HepG2 (cell line): ENCODE results near the gene ARG2. TPM values are rescaled to one million over a fixed set of nuclear protein-coding genes. Genes with fewer than 3 reads are reported as not detected.

Experiments used
- EZH2 ChIP-seq: conservative IDR thresholded peaks from 2 replicates; pipeline ENCODE4 v1.6.1; 2012; ENCODE audit warnings: mild to moderate bottlenecking, low read depth, low read length, moderate library complexity
- FLYWCH1 ChIP-seq: sonication (generic); formaldehyde crosslinking; IDR thresholded peaks from 2 replicates; pipeline ENCODE4 v1.8.1; 2023; ENCODE audit warnings: mild to moderate bottlenecking, missing genetic modification reagents
- HNF1A ChIP-seq, 2 experiments: sonication (generic) in 1 of 2; formaldehyde crosslinking in 1 of 2; IDR thresholded peaks; 2 replicates each; pipeline versions ENCODE4 v1.4.0 to v1.6.1; 2016 to 2020; ENCODE audit warnings: borderline replicate concordance in 1 of 2, low read depth in 1 of 2, mild to moderate bottlenecking in 1 of 2, missing genetic modification reagents in 1 of 2
- HNF4G ChIP-seq, 2 experiments: sonication (generic) in 1 of 2; formaldehyde crosslinking in 1 of 2; IDR thresholded peaks; 2 replicates each; pipeline versions ENCODE4 v1.4.0 to v1.6.1; 2011 to 2020; ENCODE audit warnings: borderline replicate concordance in 2 of 2, low read depth in 2 of 2, mild to moderate bottlenecking in 2 of 2, low read length in 1 of 2, missing genetic modification reagents in 1 of 2, moderate library complexity in 1 of 2
- MBNL3 ChIP-seq: fragments of 250-450 bp; sonication (Bioruptor Pico); conservative IDR thresholded peaks from 2 replicates; pipeline ENCODE4 v1.8.0; 2022; ENCODE audit warnings: mild to moderate bottlenecking, inconsistent platforms
- NCOA5 ChIP-seq: sonication (generic); formaldehyde crosslinking; IDR thresholded peaks from 2 replicates; pipeline ENCODE4 v1.4.0; 2020; ENCODE audit warnings: missing genetic modification reagents
- NFATC3 ChIP-seq: sonication (generic); formaldehyde crosslinking; IDR thresholded peaks from 2 replicates; pipeline ENCODE4 v1.5.1; 2020; ENCODE audit warnings: mild to moderate bottlenecking, missing genetic modification reagents
- NFRKB ChIP-seq: fragments of 450-650 bp; IDR thresholded peaks from 2 replicates; pipeline ENCODE4 v1.6.1; 2017
- PHF20 ChIP-seq: sonication (generic); formaldehyde crosslinking; IDR thresholded peaks from 2 replicates; pipeline ENCODE4 v1.5.0; 2020; ENCODE audit warnings: mild to moderate bottlenecking, missing genetic modification reagents
- RCOR2 ChIP-seq: IDR thresholded peaks from 2 replicates; pipeline ENCODE4 v1.6.1; 2016; ENCODE audit warnings: missing biosample characterization, missing genetic modification reagents
- RELA ChIP-seq: sonication (generic); formaldehyde crosslinking; IDR thresholded peaks from 2 replicates; pipeline ENCODE4 v1.4.0; 2020; ENCODE audit warnings: missing genetic modification reagents
- TMF1 ChIP-seq: sonication (generic); formaldehyde crosslinking; IDR thresholded peaks from 2 replicates; pipeline ENCODE4 v1.8.1; 2022; ENCODE audit warnings: low read depth, missing genetic modification reagents
- ZBTB7A ChIP-seq: sonication (generic); formaldehyde crosslinking; IDR thresholded peaks from 2 replicates; pipeline ENCODE4 v1.8.0; 2022; ENCODE audit warnings: mild to moderate bottlenecking, missing genetic modification reagents
- ZBTB7B ChIP-seq: sonication (generic); formaldehyde crosslinking; IDR thresholded peaks from 2 replicates; pipeline ENCODE4 v1.4.0; 2020; ENCODE audit warnings: missing genetic modification reagents
- ZNF20 ChIP-seq: sonication (generic); formaldehyde crosslinking; IDR thresholded peaks from 2 replicates; pipeline ENCODE4 v1.4.0; 2020; ENCODE audit warnings: mild to moderate bottlenecking, moderate library complexity, missing genetic modification reagents
- ZNF570 ChIP-seq: sonication (generic); formaldehyde crosslinking; IDR thresholded peaks from 2 replicates; pipeline ENCODE4 v1.4.0; 2020; ENCODE audit warnings: mild to moderate bottlenecking, missing genetic modification reagents, borderline replicate concordance
- ZNF766 ChIP-seq: sonication (generic); formaldehyde crosslinking; IDR thresholded peaks from 2 replicates; pipeline ENCODE4 v1.5.0; 2020; ENCODE audit warnings: missing genetic modification reagents, borderline replicate concordance
- ZNF772 ChIP-seq: sonication (generic); formaldehyde crosslinking; IDR thresholded peaks from 2 replicates; pipeline ENCODE4 v1.5.0; 2020; ENCODE audit warnings: mild to moderate bottlenecking, missing genetic modification reagents
- ZNF777 ChIP-seq: sonication (generic); formaldehyde crosslinking; IDR thresholded peaks from 2 replicates; pipeline ENCODE4 v1.4.0; 2020; ENCODE audit warnings: missing genetic modification reagents
- ZNF780A ChIP-seq: sonication (generic); formaldehyde crosslinking; IDR thresholded peaks from 2 replicates; pipeline ENCODE4 v1.8.0; 2022; ENCODE audit warnings: mild to moderate bottlenecking, missing genetic modification reagents, moderate library complexity
- polyA plus RNA-seq, 8 experiments: library from polyadenylated mRNA; depleted of rRNA in 3 of 8; stranded (reverse) in 7 of 8; unstranded in 1 of 8; fragments of >200 nt; fragmentation: Illumina TruSeq in 4 of 8; extraction: Trizol in 4 of 8; gene quantifications; 2 replicates each; pipeline versions ENCODE4 v1.2.1 to v1.2.3, GENCODE V29; 2011 to 2016; ENCODE audit warnings: low read depth in 4 of 8, missing spikeins in 1 of 8, mixed read lengths in 1 of 8; ENCODE audit not compliant: insufficient read depth in 1 of 8
- total RNA-seq, 5 experiments: library from RNA; depleted of rRNA; stranded (reverse); fragments of >200 nt; fragmentation: Illumina TruSeq; extraction: Trizol; gene quantifications; 2 replicates each; pipeline ENCODE4 v1.2.3, GENCODE V29; 2016; ENCODE audit warnings: low read depth in 1 of 5
- TF ChIP-seq, protein P1 (sequence below): sonication (generic); formaldehyde crosslinking; IDR thresholded peaks from 2 replicates; pipeline ENCODE4 v1.8.0; 2022; ENCODE audit warnings: missing genetic modification reagents, mild to moderate bottlenecking, moderate library complexity, borderline replicate concordance
- TF ChIP-seq, protein P2 (sequence below): sonication (generic); formaldehyde crosslinking; IDR thresholded peaks from 2 replicates; pipeline ENCODE4 v1.4.0; 2020; ENCODE audit warnings: mild to moderate bottlenecking, missing genetic modification reagents
- TF ChIP-seq, protein P3 (sequence below): sonication (generic); formaldehyde crosslinking; conservative IDR thresholded peaks from 2 replicates; pipeline ENCODE4 v1.8.0; 2022; ENCODE audit warnings: low read depth, missing genetic modification reagents

ARG2 gene
- total and polyA plus RNA-seq, 2 of the 13 experiments (the other 11 are each of a cell fraction or from before 2014, with no cell fraction given), result 37.5 to 73.6 TPM

- TF ChIP-seq ZNF766, result no peak
- no peak for TF ChIP-seq RELA
- TF ChIP-seq, protein P1, sequence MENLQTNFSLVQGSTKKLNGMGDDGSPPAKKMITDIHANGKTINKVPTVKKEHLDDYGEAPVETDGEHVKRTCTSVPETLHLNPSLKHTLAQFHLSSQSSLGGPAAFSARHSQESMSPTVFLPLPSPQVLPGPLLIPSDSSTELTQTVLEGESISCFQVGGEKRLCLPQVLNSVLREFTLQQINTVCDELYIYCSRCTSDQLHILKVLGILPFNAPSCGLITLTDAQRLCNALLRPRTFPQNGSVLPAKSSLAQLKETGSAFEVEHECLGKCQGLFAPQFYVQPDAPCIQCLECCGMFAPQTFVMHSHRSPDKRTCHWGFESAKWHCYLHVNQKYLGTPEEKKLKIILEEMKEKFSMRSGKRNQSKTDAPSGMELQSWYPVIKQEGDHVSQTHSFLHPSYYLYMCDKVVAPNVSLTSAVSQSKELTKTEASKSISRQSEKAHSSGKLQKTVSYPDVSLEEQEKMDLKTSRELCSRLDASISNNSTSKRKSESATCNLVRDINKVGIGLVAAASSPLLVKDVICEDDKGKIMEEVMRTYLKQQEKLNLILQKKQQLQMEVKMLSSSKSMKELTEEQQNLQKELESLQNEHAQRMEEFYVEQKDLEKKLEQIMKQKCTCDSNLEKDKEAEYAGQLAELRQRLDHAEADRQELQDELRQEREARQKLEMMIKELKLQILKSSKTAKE (CRISPR knock-in tag), result no peak
- TF ChIP-seq, protein P2, sequence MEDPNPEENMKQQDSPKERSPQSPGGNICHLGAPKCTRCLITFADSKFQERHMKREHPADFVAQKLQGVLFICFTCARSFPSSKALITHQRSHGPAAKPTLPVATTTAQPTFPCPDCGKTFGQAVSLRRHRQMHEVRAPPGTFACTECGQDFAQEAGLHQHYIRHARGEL, result no peak
- no peak for TF ChIP-seq HNF1A (IDR thresholded peaks at IDR 0.05; ENCODE audit: low read depth)
- peak; percentile 34; the same call in 1 of the 2 replicates for TF ChIP-seq HNF1A (CRISPR knock-in tag; IDR thresholded peaks at IDR 0.05; ENCODE audit: borderline replicate concordance)
- TF ChIP-seq NCOA5 (CRISPR knock-in tag), result no peak
- no peak for TF ChIP-seq ZBTB7B (CRISPR knock-in tag)
- no peak for TF ChIP-seq ZNF780A (CRISPR knock-in tag)
- no peak for TF ChIP-seq FLYWCH1 (CRISPR knock-in tag)
- TF ChIP-seq ZBTB7A (CRISPR knock-in tag), result no peak
- no peak for TF ChIP-seq RCOR2 (CRISPR knock-in tag)
- TF ChIP-seq HNF4G (IDR thresholded peaks at IDR 0.05; ENCODE audit: borderline replicate concordance, low read depth, low read length), result no peak
- no peak for TF ChIP-seq HNF4G (CRISPR knock-in tag; IDR thresholded peaks at IDR 0.05; ENCODE audit: borderline replicate concordance, low read depth)
- TF ChIP-seq ZNF20 (CRISPR knock-in tag), result no peak
- no peak for TF ChIP-seq MBNL3 (CRISPR knock-in tag)
- no peak for TF ChIP-seq ZNF570 (CRISPR knock-in tag)
- TF ChIP-seq ZNF772 (CRISPR knock-in tag), result no peak
- no peak for TF ChIP-seq EZH2
- 0 out of 2 replicates have a peak, but pooled peaks have one; percentile 67 for TF ChIP-seq NFATC3
- TF ChIP-seq ZNF777 (CRISPR knock-in tag), result no peak
- no peak for TF ChIP-seq NFRKB
- no peak for TF ChIP-seq TMF1 (CRISPR knock-in tag)
- peak; percentile 17; the same call in 1 of the 2 replicates for TF ChIP-seq PHF20 (CRISPR knock-in tag)
- TF ChIP-seq, protein P3, sequence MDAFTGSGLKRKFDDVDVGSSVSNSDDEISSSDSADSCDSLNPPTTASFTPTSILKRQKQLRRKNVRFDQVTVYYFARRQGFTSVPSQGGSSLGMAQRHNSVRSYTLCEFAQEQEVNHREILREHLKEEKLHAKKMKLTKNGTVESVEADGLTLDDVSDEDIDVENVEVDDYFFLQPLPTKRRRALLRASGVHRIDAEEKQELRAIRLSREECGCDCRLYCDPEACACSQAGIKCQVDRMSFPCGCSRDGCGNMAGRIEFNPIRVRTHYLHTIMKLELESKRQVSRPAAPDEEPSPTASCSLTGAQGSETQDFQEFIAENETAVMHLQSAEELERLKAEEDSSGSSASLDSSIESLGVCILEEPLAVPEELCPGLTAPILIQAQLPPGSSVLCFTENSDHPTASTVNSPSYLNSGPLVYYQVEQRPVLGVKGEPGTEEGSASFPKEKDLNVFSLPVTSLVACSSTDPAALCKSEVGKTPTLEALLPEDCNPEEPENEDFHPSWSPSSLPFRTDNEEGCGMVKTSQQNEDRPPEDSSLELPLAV (CRISPR knock-in tag), result no peak
Measured at GRCh38 chr14:67695394-67695949, 75.8 kb downstream of the ARG2 start, which contains the start of gene RDH11 (continued).
